ENCODE data around the gene PIK3CB.
A peak's percentile ranks its signal among the peaks of the same experiment; 100 is the strongest.

PIK3CB gene

DNA sequence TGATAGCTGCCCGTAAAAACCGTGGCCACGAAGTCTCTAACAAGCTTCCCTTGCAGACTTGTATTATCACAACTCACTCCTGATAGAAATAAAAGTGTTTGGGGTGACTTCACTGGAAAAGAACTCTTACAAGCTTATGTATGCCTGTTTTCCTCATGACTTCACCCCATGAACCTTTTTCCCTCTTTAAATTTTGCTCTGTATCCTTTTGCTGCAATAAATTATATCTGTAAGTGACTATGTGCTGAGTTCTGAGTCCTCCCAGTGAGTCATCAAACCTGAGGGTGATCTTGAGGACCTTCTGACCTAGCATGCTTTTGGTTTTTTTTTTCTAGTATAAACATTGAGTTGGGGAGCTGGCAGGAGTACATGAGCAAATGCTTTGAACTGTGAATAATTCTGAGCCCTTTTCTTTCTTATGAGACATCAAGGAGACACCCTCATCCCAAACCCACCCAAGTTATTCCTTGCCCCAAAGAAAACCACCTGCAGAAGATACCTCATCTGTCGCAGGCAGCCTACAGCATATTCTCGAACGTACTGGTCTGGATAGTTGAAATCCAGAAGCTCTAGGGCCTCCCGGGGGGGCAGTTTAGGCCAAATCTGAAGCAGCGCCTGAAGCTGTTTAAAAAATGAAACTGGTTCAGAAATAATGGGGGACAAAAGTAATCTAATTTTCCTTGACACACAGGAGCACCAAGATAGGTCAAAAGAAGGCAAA is 140.3 kb downstream of the PIK3CB start:
- Histone ChIP-seq H3K27ac (peak overlapping the region; percentile 41), H3K27me3 (replicated peaks) (no peaks in the 10 kb centered on the region), H3K4me3 (ENCODE audit: low read depth, low read length) (no peak overlapping the region), H3K36me3 (replicated peaks) (no peaks in the 10 kb centered on the region)
- TF ChIP-seq, protein P1, sequence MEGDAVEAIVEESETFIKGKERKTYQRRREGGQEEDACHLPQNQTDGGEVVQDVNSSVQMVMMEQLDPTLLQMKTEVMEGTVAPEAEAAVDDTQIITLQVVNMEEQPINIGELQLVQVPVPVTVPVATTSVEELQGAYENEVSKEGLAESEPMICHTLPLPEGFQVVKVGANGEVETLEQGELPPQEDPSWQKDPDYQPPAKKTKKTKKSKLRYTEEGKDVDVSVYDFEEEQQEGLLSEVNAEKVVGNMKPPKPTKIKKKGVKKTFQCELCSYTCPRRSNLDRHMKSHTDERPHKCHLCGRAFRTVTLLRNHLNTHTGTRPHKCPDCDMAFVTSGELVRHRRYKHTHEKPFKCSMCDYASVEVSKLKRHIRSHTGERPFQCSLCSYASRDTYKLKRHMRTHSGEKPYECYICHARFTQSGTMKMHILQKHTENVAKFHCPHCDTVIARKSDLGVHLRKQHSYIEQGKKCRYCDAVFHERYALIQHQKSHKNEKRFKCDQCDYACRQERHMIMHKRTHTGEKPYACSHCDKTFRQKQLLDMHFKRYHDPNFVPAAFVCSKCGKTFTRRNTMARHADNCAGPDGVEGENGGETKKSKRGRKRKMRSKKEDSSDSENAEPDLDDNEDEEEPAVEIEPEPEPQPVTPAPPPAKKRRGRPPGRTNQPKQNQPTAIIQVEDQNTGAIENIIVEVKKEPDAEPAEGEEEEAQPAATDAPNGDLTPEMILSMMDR (IDR thresholded peaks at IDR 0.05; ENCODE audit: low read depth, low read length, missing control alignments): no peak
- in situ Hi-C loops (cut with HindIII; ENCODE audit: low pct_ligation_motif_present, low sequenced_read_pairs): loop anchor here (25.0 kb wide), 1 partner anchor 218 kb away; no protein-coding TSS in a partner anchor
- DNase-seq: peak; percentile 92

DNA sequence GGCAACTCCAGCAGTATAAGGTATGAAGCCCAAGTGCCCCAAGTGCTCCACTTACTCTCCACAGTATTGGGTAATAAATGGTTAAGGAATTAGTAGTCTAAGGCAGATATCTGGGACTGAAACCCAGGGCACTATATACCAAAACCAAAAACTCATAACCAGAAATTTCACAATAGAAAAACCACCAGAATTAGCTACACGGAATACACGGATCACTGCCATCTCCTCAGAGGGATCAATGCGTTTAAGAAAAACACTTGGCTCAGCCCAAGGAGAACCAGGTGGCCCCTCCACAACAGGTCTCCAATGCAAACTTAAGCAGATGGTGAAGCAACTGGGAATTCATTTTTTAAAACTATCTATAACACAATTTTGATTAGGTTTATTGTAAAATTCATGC is 142.6 kb downstream of the PIK3CB start:
- in situ Hi-C loops (cut with HindIII; ENCODE audit: low pct_ligation_motif_present, low sequenced_read_pairs): loop anchor here (25.0 kb wide), 1 partner anchor 220 kb away; no protein-coding TSS in a partner anchor
- no peak for DNase-seq
- TF ChIP-seq, protein P1 (IDR thresholded peaks at IDR 0.05; ENCODE audit: low read depth, low read length, missing control alignments): no peak

GRCh38 chr3:138691351-138691750 is 143.4 kb downstream of the PIK3CB start:
- no peaks in the 10 kb centered on the region for H3K27me3 ChIP-seq (replicated peaks)
- TF ChIP-seq, protein P1 (IDR thresholded peaks at IDR 0.05; ENCODE audit: low read depth, low read length, missing control alignments): no peak
- in situ Hi-C loops (cut with HindIII; ENCODE audit: low pct_ligation_motif_present, low sequenced_read_pairs): loop anchor here (25.0 kb wide), 1 partner anchor 221 kb away; no protein-coding TSS in a partner anchor
- DNase-seq: no peak
- H3K4me3 ChIP-seq (ENCODE audit: low read depth, low read length): no peak overlapping the region
- no peak overlapping the region for H3K27ac ChIP-seq
- H3K36me3 ChIP-seq (replicated peaks): no peaks in the 10 kb centered on the region

More for the DNA sequence above, 142.6 kb downstream of the PIK3CB start:
- Histone ChIP-seq H3K27ac (no peak overlapping the region), H3K36me3 (replicated peaks) (no peaks in the 10 kb centered on the region), H3K27me3 (replicated peaks) (no peaks in the 10 kb centered on the region), H3K4me3 (ENCODE audit: low read depth, low read length) (no peak overlapping the region)

GRCh38 chr3:138690036-138690435 is 144.7 kb downstream of the PIK3CB start:
- no peak overlapping the region for H3K27ac ChIP-seq
- TF ChIP-seq, protein P1 (IDR thresholded peaks at IDR 0.05; ENCODE audit: low read depth, low read length, missing control alignments): no peak
- H3K4me3 ChIP-seq (ENCODE audit: low read depth, low read length): no peak overlapping the region
- H3K27me3 ChIP-seq (replicated peaks): no peaks in the 10 kb centered on the region
- in situ Hi-C loops (cut with HindIII; ENCODE audit: low pct_ligation_motif_present, low sequenced_read_pairs): loop anchor here (25.0 kb wide), 1 partner anchor 222 kb away; no protein-coding TSS in a partner anchor
- no peak for DNase-seq
- H3K36me3 ChIP-seq (replicated peaks): no peaks in the 10 kb centered on the region

DNA sequence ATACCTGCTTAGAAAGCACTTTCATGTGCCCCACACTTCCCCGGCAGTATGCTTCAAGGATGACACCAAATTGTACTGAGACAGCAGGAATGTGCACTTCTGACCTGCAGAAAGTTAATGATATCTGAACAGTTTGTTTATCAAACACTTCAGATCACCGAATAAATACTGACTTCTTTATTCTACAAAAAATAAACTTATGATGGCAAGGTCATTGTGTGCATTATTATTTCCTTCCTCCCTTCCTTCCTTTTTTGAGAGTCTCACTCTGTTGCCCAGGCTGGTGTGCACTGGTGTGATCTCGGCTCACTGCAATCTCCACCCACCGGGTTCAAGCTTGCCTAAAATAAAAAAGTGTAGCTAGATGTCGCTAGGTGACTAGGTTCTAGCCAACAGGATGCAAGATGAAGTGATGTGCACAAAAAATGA is 145.8 kb downstream of the PIK3CB start:
- TF ChIP-seq, protein P1 (IDR thresholded peaks at IDR 0.05; ENCODE audit: low read depth, low read length, missing control alignments): no peak
- Histone ChIP-seq H3K4me3 (ENCODE audit: low read depth, low read length) (no peak overlapping the region), H3K36me3 (replicated peaks) (no peaks in the 10 kb centered on the region), H3K27ac (no peak overlapping the region), H3K27me3 (replicated peaks) (no peaks in the 10 kb centered on the region)
- DNase-seq: no peak
- in situ Hi-C loops (cut with HindIII; ENCODE audit: low pct_ligation_motif_present, low sequenced_read_pairs): loop anchor here (25.0 kb wide), 1 partner anchor 223 kb away; no protein-coding TSS in a partner anchor
